NT2/D1 (cell line): Measurements from ENCODE around the gene MGAT5B.

ENCODE experiments used
- SUZ12 ChIP-seq: IDR thresholded peaks from 2 replicates; pipeline ENCODE4 v1.6.1; 2011; ENCODE audit not compliant: insufficient read length, insufficient read depth; ENCODE audit errors: extremely low read depth
- YY1 ChIP-seq: IDR thresholded peaks from 2 replicates; pipeline ENCODE4 v1.6.1; 2011; ENCODE audit not compliant: insufficient read length, insufficient read depth

GRCh38 chr17:76840443-76840767, 27.8 kb upstream of the MGAT5B start:
- TF ChIP-seq YY1 (no peak), SUZ12 (no peak)
